Measurements from ENCODE around the gene MAPK1. TPM values are rescaled to one million over a fixed set of nuclear protein-coding genes. Genes with fewer than 3 reads are reported as not detected.
A peak's percentile ranks its signal among the peaks of the same experiment; 100 is the strongest.
"Not testable (repeated sequence)": the region's sequence is repeated elsewhere in the genome, so short reads cannot be mapped to it uniquely, and the experiment has no call there.

The MAPK1 gene
- polyA plus RNA-seq, 4 donors, result 118 to 128 (median 125) TPM

DNA sequence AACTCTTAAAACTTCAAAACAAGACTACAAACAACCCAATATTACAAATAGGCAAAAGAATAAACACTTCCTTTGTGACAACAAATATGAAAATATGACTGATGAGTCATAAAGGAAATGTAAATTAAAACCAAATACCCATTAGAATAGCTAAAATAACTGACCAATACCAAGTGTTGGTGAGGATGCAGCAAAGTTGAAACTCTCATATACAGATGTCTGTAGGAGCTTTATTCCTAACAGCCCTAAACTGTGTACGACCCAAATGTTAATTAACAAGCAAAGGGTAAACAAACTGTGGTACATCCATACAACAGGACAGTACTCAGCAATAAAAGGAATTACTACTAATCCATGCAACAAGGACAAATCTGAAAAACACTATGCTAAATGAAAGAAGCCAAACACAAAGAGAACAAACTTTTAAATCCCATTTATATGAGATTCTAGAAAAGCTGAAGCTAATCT lies 43.0 kb downstream of the MAPK1 start:
- DNase-seq (ENCODE audit: low read depth in 4 of 4, low spot score in 2 of 4), result no peak

- no peak for DNase-seq (ENCODE audit: low read depth in 4 of 4, low spot score in 2 of 4)
These were observed 43.6 kb downstream of the MAPK1 start for GRCh38 chr22:21823740-21824444.

- no peak for DNase-seq (ENCODE audit: low read depth in 4 of 4, low spot score in 2 of 4)
These were observed 48.2 kb downstream of the MAPK1 start for GRCh38 chr22:21819183-21819770.

GRCh38 chr22:21818487-21819182 lies 48.8 kb downstream of the MAPK1 start:
- no peak for DNase-seq (ENCODE audit: low read depth in 4 of 4, low spot score in 2 of 4)

- not testable (repeated sequence) for DNase-seq (ENCODE audit: low read depth in 4 of 4, low spot score in 2 of 4)
These were observed 50.0 kb downstream of the MAPK1 start for GRCh38 chr22:21817497-21817853.

GRCh38 chr22:21816787-21817496 lies 50.5 kb downstream of the MAPK1 start:
- DNase-seq (ENCODE audit: low read depth in 4 of 4, low spot score in 2 of 4), result peak in 3 of 4 donors; percentile 34 to 76 (median 49)

DNA sequence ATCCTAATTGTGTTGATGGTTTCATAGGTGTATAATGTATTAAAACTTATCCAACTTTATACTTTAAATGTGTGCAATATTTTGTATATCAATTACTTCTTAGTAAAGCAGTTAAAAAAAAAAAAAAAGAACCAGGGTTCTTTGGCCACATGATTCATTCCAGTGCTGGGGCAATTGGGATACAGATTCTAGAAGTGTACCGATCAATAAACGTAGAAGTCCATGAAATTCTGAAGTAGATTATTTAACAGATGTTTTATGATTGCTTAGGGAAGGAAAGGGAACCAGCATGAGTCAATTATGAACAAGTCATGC lies 51.0 kb downstream of the MAPK1 start:
- no peak for DNase-seq (ENCODE audit: low read depth in 4 of 4, low spot score in 2 of 4)

- DNase-seq (ENCODE audit: low read depth in 4 of 4, low spot score in 2 of 4), result no peak
These were observed 51.5 kb downstream of the MAPK1 start for GRCh38 chr22:21815958-21816357.

- DNase-seq (ENCODE audit: low read depth in 4 of 4, low spot score in 2 of 4), result no peak
These were observed 52.1 kb downstream of the MAPK1 start for GRCh38 chr22:21815357-21815756.

- no peak for DNase-seq (ENCODE audit: low read depth in 4 of 4, low spot score in 2 of 4)
These were observed 55.5 kb downstream of the MAPK1 start for GRCh38 chr22:21811982-21812381.

GRCh38 chr22:21807544-21808529 lies 59.6 kb downstream of the MAPK1 start:
- DNase-seq (ENCODE audit: low read depth in 4 of 4, low spot score in 2 of 4), result no peak

DNA sequence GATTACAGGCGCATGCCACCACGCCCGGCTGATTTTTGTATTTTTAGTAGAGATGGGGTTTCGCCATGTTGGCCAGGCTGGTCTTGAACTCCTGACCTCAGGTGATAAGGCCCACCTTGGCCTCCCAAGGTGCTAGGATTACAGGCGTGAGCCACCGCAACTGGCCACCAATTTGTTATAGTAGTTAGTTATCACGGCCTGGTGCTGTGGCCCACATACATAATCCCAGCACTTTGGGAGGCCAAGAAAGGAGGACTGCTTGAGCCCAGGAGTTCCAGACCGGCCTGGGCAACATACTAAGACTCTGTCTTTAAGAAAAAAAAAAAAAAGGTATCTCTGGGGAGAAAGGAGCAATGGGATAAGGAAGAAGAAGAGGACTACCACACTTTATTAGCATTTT lies 62.1 kb downstream of the MAPK1 start:
- DNase-seq (ENCODE audit: low read depth in 4 of 4, low spot score in 2 of 4), result not testable (repeated sequence)

DNA sequence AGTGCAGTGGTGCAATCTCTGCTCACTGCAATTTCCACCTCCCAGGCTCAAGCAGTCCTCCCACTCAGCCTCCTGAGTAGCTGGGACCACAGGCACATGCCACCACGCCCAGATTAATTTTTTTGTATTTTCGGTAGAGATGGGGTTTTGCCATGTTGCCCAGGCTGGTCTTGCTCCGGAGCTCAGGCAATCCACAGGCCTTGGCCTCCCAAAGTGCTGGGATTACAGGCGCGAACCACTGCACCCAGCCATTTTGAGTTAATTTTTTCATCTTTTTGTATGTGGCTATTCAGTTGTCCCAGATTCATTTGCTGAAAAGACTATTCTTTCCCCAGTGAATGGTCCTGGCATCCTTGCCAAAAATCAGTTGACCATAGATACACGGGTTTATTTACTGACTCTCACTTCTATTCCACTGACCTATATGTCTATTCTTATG lies 63.6 kb downstream of the MAPK1 start:
- no peak for DNase-seq (ENCODE audit: low read depth in 4 of 4, low spot score in 2 of 4)

DNA sequence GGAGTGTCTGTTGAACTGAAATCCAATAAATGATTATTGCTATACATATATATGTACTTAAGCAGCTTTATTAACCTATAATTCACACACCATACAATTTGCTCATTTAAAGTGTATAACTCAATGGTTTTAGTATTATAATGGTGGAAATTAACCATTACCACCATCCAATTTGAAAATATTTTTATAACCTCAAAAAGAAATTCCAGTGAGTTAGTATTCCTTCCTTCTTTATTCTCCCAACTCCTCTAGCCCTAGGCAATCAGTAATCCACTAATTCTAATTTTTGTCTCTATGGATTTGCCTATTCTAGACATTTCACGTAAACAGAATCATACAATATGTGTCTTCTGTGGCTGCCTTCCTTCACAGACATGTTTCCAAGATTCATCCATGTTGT lies 64.8 kb downstream of the MAPK1 start:
- no peak for DNase-seq (ENCODE audit: low read depth in 4 of 4, low spot score in 2 of 4)

DNA sequence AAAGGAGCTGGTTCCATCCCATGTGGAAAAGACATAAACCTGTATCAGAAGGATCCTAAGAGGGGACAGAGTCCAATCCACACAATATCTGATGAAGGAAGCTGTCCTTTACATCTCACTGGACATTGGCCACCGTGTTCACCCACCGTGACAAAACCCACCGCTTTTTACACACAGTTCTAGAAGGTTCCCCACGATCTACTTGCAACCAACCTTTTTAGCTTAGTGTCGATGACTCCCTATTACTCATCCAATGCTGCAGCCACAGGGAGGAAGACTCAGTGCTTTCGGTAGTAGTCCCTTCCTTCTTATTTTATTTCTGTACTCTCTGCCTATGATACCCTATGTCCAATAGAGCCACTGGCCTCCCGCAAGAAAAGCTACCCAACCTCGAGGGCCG lies 65.4 kb downstream of the MAPK1 start:
- no peak for DNase-seq (ENCODE audit: low read depth in 4 of 4, low spot score in 2 of 4)

DNA sequence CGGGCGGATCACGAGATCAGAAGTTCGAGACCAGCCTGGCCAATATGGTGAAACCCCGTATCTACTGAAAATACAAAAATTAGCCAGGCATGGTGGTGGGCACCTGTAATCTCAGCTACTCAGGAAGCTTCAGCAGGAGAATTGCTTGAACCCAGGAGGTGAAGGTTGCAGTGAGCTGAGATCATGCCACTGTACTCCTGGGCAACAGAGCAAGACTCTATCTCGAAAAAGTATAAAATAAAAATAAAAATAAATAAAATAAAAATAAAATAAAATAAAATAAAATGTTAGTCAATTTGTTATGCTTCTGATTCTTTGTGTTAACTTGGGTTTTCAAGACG lies 66.2 kb downstream of the MAPK1 start:
- DNase-seq (ENCODE audit: low read depth in 4 of 4, low spot score in 2 of 4), result not testable (repeated sequence)

DNA sequence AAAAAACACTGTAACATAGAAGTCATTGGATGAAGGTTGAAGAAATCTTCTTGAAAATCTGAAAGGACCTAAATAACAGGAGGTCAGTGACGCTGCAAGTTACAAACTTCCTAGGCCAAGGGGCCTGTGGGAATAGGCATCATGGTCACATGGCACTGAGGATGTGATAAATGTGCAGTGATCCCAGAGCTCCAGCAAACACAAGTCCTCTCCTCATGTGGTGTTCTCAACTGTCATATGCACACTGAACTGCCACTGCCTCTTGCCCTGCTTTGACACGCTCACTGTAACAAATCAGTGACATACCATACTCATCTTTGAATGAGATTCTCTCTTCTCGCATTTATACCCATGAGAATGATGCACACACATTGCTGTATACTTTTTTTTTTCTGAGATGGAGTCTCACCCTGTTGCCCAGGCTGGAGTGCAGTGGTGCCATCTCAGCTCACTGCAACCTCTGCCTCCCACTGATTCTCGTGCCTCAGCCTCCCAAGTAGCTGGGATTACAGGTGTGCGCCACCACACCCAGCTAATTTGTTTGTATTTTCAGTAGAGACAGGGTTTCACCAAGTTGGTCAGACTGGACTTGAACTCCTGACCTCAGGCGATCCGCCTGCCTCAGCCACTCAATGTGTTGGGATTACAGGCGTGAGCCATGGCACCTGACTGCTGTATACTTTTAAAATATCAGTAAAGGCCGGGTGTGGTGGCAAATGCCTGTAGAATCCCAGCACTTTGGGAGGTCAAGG lies 66.7 kb downstream of the MAPK1 start:
- DNase-seq (ENCODE audit: low read depth in 4 of 4, low spot score in 2 of 4), result no peak

DNA sequence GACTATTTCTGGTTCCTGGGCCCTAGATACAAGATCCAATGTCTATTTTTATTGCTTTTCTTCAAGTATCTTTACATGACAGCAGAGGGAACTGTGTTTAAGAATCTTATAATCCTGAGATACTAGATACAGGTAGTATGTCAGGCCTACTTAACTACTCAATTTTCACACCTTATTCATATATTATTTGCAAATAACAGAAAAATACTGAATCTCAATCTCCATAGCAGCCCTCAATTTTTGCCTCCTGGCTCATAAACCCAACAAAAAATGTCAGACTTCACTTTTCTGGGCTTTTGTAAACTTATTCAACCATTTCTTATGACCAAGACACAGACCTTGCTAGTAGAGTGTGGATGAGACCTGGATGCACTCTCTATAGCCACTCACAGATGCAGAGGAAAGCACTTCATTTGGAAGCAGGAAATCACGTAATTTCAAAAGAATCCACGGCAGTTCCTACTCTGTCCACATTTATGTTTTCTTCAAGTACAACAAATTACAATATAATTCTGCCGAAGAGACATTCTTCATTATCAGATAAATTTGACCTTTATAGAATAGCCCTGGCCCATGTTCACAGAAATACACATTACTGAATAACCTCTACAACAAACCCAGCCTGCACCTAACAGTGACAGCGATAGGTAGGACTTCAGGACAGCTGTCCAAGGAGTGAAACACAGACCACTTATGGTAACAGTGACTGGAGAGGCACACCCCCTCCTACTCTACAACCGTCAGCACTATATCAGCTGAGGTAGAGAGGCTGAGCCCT lies 69.8 kb downstream of the MAPK1 start:
- no peak for DNase-seq (ENCODE audit: low read depth in 4 of 4, low spot score in 2 of 4)

DNA sequence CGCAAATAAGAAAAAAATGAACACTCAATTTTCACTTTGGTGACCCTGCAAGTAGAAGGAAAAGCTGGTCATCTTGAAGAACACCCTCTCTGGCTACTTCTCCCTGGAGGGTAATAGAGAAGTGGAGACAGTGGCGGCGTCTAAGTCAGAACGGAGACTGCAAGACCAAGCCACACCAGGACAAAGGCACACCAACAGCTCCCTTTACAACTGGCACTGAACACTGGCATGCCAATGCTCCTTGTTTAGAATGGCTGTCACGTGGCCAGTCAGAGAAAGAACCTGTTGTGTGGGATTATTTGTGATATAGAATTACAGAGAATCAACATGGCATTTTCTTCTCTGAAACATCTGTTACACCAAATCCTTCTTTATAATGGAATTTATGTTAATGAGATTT lies 70.6 kb downstream of the MAPK1 start:
- DNase-seq (ENCODE audit: low read depth in 4 of 4, low spot score in 2 of 4), result no peak

Measured in left renal cortex interstitium (tissue), 4 donors.